NCI-H1092 (cell line): ENCODE data around the gene ARID1B.
A peak's percentile ranks its signal among the peaks of the same experiment; 100 is the strongest.

Source experiments
- DNase-seq: peaks from one replicate; lab custom pipeline; 2025; lab: John Stamatoyannopoulos, UW

ARID1B gene

DNA sequence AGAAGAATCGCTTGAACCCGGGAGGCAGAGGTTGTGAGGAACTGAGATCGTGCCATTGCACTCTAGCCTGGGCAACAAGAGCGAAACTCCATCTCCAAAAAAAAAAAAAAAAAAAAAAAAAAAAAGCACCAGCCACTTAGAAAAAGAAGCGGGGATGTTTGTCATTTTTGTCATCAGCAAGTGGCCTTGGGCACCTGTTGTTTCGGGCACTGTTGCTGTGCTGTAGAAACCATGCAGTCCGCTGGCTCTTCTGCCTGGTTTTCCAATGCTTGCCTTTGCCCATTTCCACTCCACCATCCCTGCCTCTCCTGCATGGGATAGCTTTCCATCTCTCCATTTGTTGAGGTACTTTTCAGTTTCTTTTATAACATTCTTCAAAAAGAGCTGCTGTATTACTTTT, 129.3 kb downstream of the ARID1B start:
- no peak for DNase-seq

DNA sequence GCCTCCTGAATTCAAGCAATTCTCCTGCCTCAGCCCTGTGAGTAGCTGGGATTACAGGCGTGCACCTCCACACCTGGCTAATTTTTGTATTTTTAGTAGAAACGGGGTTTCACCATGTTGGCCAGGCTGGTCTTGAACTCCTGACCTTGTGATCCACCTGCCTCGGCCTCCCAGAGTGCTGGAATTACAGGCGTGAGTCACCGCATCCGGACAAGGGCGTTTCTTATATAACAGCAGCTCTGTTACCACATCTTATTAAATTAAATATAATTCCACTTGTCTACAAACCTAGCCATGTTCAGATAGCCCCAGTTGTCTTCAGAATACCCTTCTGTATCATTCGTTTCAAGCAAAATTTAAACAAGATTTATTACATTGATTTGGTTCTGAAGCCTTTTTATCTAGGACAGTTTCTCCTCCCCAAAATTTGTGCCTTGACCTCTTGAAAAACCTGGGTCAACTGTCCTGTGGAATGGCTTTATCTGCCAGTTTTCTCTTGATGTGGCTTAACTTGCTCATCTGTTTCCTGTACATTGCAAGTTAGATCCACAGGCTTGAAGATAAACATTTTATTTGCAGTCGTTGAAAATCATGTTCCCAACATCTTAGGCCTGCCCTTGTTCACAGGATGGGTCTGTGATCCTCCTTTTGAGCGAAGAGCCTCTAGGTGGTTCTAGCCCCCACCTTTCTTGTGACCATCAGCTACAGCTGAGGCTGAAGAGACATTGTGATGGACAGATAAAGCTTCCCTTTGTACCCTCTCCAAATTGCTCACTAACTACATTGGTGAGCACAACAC, 132.2 kb downstream of the ARID1B start:
- no peak for DNase-seq

DNA sequence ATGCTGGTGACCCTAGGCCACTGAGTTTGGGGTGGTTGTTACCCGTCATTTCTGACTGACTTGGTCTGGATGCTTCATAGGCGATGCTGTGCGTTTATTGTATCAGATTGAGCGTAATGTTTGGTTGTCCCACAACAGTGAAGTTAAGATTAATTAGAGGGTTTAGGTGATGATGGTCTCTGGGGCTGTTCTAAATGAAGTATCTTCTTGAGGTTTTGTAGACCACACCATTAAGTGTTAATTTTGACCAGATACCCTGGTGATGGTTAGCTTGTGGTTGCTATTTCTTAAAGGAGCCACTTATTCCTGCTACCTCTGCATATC, 132.8 kb downstream of the ARID1B start:
- DNase-seq, result no peak

GRCh38 chr6:156910938-156911337, 133.8 kb downstream of the ARID1B start:
- no peak for DNase-seq

DNA sequence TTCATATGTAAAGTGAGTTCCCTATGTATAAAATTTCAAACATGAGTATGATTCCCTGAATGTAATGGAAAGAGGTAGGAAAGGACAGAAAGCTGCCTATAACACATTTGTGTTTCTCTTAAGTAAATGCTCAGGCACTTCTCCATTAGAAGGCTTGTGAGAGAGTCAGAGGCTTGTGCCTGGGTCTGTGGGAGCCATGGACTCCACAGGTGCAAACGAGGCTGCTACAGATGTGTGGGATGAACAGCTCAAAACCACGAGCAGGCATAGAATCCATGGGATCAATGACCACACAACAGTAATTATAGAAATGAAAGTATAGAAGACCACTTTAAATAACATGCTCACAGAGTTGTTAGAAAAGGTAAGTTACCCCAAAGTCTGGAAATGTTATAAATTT, 134.4 kb downstream of the ARID1B start:
- DNase-seq, result no peak

GRCh38 chr6:156912431-156912830, 135.3 kb downstream of the ARID1B start:
- no peak for DNase-seq

DNA sequence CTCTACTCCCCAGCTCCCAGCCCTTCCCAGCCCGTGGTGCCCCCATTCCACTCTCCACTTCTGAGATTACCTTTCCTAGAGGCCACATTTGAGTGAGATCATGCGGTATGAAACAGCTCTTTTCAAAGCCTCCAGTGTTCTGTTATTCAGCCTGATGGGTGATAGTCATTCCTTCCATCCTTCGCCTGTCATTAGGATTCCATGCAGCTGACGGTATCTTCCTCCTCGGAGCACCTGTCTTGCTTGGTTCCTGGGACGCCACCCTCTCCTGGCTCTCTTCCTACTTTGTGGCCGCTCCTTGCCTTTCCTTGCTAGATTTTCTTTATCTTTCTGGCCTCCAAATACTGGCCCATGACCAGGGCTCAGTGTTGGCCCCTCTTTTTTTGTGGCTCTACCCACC, 137.0 kb downstream of the ARID1B start:
- DNase-seq, result no peak

- no peak for DNase-seq
Measured at GRCh38 chr6:156916130-156916801, 139.1 kb downstream of the ARID1B start.

GRCh38 chr6:156917213-156917612, 140.0 kb downstream of the ARID1B start:
- no peak for DNase-seq

- no peak for DNase-seq
Measured at GRCh38 chr6:156918647-156919046, 141.5 kb downstream of the ARID1B start.

DNA sequence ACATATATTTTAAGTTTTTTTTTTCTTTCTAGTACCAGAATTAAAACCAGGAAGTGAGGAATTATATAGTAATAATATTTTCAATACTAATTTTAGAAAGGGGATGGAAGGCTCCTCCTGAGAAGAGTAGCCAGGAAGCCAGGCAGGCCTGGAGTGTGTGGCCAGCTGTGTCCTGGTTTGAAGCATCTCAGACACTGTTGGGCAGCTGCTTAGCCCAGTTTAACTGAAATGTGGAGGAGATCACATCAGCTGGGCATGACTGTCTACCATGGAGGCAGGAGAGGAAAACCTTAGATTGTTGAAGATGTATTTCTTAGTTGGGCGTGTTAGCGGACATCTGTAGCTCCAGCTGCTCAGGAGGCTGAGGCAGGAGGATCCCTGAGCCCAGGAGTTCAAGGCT, 142.2 kb downstream of the ARID1B start:
- DNase-seq, result no peak

DNA sequence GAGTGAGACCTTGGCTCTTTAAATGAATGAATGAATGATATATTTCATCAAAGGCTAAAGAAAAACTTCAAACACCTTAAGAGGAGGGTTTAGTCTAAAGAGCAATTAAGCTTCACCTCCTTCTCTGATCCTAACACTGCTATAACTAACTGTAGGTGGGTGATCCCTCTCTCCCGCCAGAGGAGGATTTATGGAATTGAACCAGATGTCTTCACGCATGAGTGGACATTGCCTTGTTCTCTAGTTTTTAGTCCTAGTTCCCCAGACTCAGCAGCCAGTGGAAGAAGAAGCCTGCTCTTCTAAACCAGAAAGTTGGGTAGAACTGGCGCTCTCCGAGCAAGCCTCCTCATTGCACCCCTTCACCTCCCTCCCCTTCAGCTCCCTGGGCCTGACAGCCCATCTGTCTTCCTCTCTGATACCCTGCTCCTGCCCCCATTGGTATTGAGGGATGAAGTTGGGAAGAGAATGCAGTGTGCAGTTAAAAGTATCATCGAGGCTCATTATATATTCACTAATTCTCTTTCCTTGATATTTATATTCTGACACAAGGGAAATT, 142.7 kb downstream of the ARID1B start:
- no peak for DNase-seq

GRCh38 chr6:156924246-156924645, 147.1 kb downstream of the ARID1B start:
- DNase-seq, result no peak

DNA sequence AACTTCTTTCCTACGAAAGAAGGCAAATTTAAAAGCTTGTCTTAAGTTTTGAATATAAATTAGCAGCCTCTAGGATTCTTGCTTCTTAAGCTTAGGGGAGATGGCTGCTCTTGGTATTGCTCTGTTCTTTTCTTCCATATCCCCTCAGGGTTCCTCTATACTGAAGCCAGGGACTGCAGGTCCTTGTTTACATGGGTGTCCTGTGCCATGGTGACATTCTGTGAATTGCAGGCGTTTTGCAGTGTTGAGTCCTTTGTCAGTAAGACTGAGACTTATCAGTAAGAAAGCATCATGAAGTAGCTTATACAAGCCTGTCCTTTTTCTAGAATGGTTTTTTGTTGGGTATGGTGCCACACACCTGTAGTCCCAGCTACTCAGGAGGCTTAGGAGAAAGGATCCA, 147.8 kb downstream of the ARID1B start:
- no peak for DNase-seq

GRCh38 chr6:156925718-156926607, 148.8 kb downstream of the ARID1B start:
- DNase-seq, result no peak

- DNase-seq, result no peak
Measured at GRCh38 chr6:156928126-156928525, 150.9 kb downstream of the ARID1B start.

DNA sequence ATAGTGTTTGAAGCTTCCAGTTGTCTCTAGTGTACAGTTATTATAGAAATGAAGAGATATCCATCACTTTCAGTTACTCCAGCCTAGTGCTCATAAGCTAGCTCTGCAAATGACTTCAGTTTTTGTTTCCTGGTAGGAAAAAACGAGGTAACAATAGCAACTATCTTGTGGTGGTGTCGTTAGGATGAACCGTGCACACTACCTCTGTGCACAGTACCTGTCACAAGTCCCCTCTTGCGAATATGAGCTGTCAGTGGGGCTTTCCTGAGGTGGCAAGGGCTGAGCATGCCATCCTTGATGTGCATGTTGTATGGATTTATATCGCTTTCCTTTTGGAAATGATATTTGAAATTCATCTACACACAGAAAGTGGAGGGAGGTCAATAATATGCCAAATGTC, 151.8 kb downstream of the ARID1B start:
- DNase-seq, result no peak

- no peak for DNase-seq
Measured at GRCh38 chr6:156931283-156931682, 154.1 kb downstream of the ARID1B start.

DNA sequence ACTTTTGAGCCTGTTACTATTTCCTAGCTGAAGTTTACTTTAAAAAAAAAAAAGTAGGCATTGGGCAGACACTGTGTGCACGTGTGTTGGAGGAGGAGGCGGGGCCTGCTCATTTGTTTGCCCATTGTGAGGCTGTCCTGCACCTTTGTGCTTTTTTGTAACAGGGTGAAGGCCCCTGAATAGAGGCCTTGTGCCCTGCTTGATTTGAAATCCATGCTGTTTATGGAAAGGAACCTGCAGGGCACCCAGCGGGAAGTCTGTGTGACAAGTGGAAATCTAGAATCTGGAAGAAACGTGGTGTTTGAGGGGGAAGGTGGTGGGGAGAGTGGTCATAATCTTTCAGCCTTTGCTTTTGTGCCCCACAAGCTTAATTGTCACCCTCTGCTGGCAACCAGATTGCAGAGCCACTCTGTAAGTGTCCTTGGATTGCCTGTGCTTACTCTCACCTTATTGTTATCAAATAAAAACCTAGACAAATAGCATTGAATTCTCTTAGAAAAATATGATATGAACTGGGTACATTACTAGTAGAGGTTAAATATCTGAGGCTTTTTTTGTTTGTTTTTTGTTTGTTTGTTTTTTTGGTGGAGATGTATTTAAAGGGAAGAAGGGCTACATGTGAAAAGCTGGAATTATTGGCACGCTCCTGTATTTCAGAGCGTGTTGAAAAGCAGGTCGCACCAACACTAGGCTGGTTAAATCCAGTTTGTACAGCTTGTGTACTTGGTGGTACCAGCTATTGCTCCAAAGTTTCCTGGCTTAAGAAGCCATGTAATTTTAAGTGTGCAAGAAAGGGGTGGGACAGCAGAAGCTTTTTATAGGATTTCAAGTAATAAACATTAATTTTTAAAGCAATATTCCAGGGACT, 156.3 kb downstream of the ARID1B start:
- DNase-seq, result peak; percentile 60

- no peak for DNase-seq
Measured at GRCh38 chr6:156934069-156934460, 156.9 kb downstream of the ARID1B start.

DNA sequence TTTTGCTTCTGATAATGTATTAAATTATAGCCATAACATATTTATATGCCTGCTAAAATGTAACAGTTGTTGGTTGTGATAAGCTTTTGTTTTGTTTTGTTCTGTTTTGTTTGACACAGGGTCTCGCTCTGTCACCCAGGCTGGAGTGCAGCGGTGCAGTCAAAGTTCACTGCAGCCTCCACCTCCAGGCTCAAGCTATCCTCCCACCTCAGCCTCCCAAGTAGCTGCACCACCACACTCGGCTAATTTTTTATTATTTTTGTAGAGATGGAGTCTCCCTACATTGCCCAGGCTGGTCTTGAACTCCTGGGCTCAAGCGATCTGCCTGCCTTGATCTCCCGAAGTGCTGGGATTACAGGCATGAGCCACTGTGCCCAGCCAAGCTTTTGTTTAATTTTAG, 157.8 kb downstream of the ARID1B start:
- no peak for DNase-seq

DNA sequence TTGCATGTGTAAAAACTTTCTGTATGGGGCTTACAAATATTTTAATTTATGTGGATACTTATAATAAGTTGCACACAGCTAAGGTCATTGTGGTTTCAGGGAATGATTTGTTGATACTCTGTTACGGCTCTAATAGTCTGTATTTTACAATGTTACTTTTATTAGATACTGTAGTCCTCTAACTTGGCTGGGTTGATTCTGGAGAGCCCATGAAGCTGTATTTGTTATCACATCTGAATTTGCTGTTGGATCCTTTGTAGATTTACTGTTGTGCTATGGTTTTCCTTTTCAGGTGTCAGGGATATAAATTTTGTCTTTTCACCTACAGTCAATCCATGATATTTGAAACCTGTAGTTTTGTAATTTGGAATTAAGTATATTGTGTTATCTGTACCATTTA, 161.0 kb downstream of the ARID1B start:
- DNase-seq, result no peak
